HG03469 (cell line): Measurements from ENCODE around the gene RIT2.

Experiments
- ATAC-seq: cut with Tn5 transposase; IDR thresholded peaks from one replicate; pipeline ENCODE4 v1.9.1; 2021; ENCODE audit warnings: mild to moderate bottlenecking, moderate library complexity, moderate number of reproducible peaks; ENCODE audit not compliant: unreplicated experiment

The RIT2 gene

GRCh38 chr18:42707080-42707479 lies 408.4 kb downstream of the RIT2 start:
- ATAC-seq, result no peak

GRCh38 chr18:42706618-42707017 lies 408.9 kb downstream of the RIT2 start:
- no peak for ATAC-seq

GRCh38 chr18:42706029-42706608 lies 409.4 kb downstream of the RIT2 start:
- no peak for ATAC-seq
